Measurements from ENCODE around the gene MST1R.

The MST1R gene

DNA sequence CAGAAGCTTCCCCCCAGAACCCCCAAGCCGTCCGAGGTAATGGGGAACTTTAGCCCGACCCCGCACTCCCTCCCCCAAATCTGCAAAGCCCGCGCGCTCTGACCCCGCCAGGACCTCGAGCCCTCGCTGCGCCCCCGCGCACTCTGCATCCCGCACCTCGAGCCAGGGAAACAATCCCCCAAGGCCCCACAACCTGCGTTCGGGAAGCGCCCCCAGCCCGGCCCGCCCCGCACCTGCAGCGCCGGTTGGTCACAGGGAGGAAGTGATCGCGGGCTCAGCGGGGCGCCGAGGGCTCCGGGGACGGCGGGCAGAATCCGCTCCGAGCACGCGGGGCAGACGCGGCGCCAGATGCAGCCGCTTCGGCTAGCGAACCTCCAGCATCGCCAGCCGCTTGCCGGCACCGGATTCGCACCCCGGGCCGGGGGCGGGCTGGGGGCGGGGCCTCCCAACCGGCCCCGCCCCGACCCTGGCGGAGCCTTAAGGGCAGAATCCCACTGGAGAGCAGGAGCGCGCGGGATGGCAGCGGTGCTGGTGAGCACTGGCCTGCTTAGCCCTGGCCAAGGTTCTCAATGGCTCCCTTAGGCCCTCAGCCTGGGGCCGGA, 34.0 kb downstream of the MST1R start, which contains the start of gene CAMKV:
Gene CAMKV, minus strand, starts transcription at position 382 of the 602 bp plus-strand sequence. CDS start 7,518 bp downstream, outside the sequence.
- Histone ChIP-seq H2AFZ (ENCODE audit: low read depth, low read length) (no peak within 1 kb of the TSS), H3K9ac (ENCODE audit: low read length) (peak within 1 kb of the TSS; percentile 21), H3K36me3 (replicated peaks; ENCODE audit: low read depth, low read length) (no peaks in the 10 kb centered on the region), H3K27me3 (ENCODE audit: low read depth, low read length) (peaks cover 41% of the 10 kb centered on the region), H3K79me2 (ENCODE audit: low read length) (no peaks in the 10 kb centered on the region), H3K9me3 (ENCODE audit: insufficient read depth, low read length) (no peaks in the 10 kb centered on the region), H3K4me2 (ENCODE audit: low read length) (peak within 1 kb of the TSS; percentile 89), H3K4me1 (ENCODE audit: low read length) (no peaks in the 10 kb centered on the region; the same call in 1 of the 2 replicates), H3K27ac (ENCODE audit: low read length) (no peak within 1 kb of the TSS), H4K20me1 (ENCODE audit: insufficient read depth, low read length) (no peaks in the 10 kb centered on the region), H3K4me3 (ENCODE audit: low read length) (peak within 1 kb of the TSS; percentile 79)
- no peak for TF ChIP-seq EZH2phosphoT487 (IDR thresholded peaks at IDR 0.05; ENCODE audit: low read depth)
- TF ChIP-seq, protein P1, sequence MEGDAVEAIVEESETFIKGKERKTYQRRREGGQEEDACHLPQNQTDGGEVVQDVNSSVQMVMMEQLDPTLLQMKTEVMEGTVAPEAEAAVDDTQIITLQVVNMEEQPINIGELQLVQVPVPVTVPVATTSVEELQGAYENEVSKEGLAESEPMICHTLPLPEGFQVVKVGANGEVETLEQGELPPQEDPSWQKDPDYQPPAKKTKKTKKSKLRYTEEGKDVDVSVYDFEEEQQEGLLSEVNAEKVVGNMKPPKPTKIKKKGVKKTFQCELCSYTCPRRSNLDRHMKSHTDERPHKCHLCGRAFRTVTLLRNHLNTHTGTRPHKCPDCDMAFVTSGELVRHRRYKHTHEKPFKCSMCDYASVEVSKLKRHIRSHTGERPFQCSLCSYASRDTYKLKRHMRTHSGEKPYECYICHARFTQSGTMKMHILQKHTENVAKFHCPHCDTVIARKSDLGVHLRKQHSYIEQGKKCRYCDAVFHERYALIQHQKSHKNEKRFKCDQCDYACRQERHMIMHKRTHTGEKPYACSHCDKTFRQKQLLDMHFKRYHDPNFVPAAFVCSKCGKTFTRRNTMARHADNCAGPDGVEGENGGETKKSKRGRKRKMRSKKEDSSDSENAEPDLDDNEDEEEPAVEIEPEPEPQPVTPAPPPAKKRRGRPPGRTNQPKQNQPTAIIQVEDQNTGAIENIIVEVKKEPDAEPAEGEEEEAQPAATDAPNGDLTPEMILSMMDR (IDR thresholded peaks at IDR 0.05; ENCODE audit: low read depth, low read length): no peak

DNA sequence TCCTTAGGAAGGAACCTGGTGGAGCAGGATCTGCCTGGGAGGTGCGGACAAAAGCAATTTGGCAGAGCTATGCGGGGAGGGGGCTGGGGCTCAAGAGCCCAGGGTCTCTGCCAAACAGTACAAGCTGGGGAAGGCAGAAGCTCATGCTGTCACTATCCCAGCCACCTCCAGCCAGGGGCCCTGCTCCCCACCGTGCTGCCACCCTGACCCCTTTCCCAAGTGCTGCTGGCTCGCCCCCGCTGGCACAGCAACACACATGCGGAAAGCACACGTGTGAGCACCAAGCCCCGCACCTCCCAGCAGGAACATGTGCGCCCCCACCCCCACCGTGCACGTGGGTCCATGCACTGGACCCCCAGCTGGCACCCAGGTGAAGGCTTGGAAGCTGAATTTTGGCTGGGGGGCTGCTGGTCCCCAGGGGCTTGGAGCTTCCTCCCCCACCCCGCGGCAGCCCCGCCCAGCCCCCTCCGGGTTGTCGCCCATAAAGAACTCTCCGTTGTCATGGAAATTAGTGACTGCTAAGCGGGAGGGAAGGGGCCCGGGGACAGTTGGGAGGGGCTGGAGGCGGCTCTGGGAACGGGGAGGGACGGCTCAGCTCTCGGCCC, 34.7 kb downstream of the MST1R start:
- Histone ChIP-seq H3K79me2 (ENCODE audit: low read length) (no peaks in the 10 kb centered on the region), H3K4me2 (ENCODE audit: low read length) (peak overlapping the region; percentile 89), H3K4me1 (ENCODE audit: low read length) (no peaks in the 10 kb centered on the region; the same call in 1 of the 2 replicates), H3K27ac (ENCODE audit: low read length) (no peak overlapping the region), H4K20me1 (ENCODE audit: insufficient read depth, low read length) (no peaks in the 10 kb centered on the region), H3K27me3 (ENCODE audit: low read depth, low read length) (peaks cover 47% of the 10 kb centered on the region), H3K9ac (ENCODE audit: low read length) (peak overlapping the region; percentile 21; the same call in 1 of the 2 replicates), H3K9me3 (ENCODE audit: insufficient read depth, low read length) (no peaks in the 10 kb centered on the region), H2AFZ (ENCODE audit: low read depth, low read length) (no peak overlapping the region), H3K4me3 (ENCODE audit: low read length) (peak overlapping the region; percentile 79), H3K36me3 (replicated peaks; ENCODE audit: low read depth, low read length) (no peaks in the 10 kb centered on the region)
- TF ChIP-seq, protein P1 (IDR thresholded peaks at IDR 0.05; ENCODE audit: low read depth, low read length): no peak
- no peak for TF ChIP-seq EZH2phosphoT487 (IDR thresholded peaks at IDR 0.05; ENCODE audit: low read depth)

DNA sequence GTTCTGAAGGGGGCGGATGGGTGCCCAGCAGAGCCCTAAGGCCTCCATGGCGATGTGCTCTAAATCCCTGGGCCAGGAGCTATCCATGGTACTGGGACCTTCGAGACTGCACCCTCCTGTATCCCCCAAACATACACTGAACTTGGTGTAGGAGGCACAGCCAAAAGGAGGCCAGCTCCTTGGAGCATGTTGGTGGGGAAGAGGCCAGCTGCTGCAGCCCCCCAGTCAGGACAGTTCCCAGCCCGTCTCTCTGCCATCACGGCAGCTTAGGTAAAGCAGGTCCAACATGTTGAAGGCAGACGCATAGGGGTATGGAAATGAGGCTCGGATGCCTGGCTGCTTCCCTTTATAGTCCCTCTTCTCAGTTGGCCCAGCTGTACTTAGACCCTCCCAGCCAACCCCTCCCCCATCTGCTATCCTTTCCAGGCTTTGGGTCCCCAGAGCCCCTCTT, 35.8 kb downstream of the MST1R start:
- Histone ChIP-seq H3K4me1 (ENCODE audit: low read length) (no peaks in the 10 kb centered on the region; the same call in 1 of the 2 replicates), H3K27me3 (ENCODE audit: low read depth, low read length) (peaks cover 57% of the 10 kb centered on the region), H3K27ac (ENCODE audit: low read length) (no peak overlapping the region), H3K4me2 (ENCODE audit: low read length) (no peak overlapping the region), H3K36me3 (replicated peaks; ENCODE audit: low read depth, low read length) (no peaks in the 10 kb centered on the region), H3K9me3 (ENCODE audit: insufficient read depth, low read length) (no peaks in the 10 kb centered on the region), H3K79me2 (ENCODE audit: low read length) (no peaks in the 10 kb centered on the region), H3K4me3 (ENCODE audit: low read length) (no peak overlapping the region), H3K9ac (ENCODE audit: low read length) (no peak overlapping the region), H2AFZ (ENCODE audit: low read depth, low read length) (no peak overlapping the region), H4K20me1 (ENCODE audit: insufficient read depth, low read length) (no peaks in the 10 kb centered on the region)
- TF ChIP-seq EZH2phosphoT487 (IDR thresholded peaks at IDR 0.05; ENCODE audit: low read depth): no peak
- TF ChIP-seq, protein P1 (IDR thresholded peaks at IDR 0.05; ENCODE audit: low read depth, low read length): no peak

DNA sequence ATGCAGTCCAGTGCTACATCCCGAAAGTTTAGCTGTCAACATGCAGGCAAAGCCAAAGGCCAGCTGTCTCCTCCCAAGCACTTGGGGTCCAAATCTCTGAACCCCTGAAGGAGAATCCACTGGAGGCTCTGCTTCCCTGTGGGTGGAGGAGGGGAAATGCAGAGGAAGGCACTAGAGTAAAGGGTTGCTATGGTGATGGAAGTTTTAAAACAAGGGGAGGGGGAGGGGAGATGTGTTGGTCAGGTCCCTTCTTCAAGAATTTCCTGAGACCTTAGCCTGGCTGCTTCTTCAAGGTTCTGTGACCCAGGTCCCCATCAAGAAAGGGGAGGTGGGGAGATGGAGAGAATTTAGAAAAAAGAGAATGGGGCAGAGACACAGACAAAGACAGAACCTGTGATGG, 36.3 kb downstream of the MST1R start:
- H3K79me2 ChIP-seq (ENCODE audit: low read length): no peaks in the 10 kb centered on the region
- H3K9ac ChIP-seq (ENCODE audit: low read length): no peak overlapping the region
- TF ChIP-seq, protein P1 (IDR thresholded peaks at IDR 0.05; ENCODE audit: low read depth, low read length): no peak
- no peak for TF ChIP-seq EZH2phosphoT487 (IDR thresholded peaks at IDR 0.05; ENCODE audit: low read depth)
- no peak overlapping the region for H3K4me3 ChIP-seq (ENCODE audit: low read length)
- H3K9me3 ChIP-seq (ENCODE audit: insufficient read depth, low read length): no peaks in the 10 kb centered on the region
- H3K4me1 ChIP-seq (ENCODE audit: low read length): no peaks in the 10 kb centered on the region; the same call in 1 of the 2 replicates
- peaks cover 61% of the 10 kb centered on the region for H3K27me3 ChIP-seq (ENCODE audit: low read depth, low read length)
- no peaks in the 10 kb centered on the region for H3K36me3 ChIP-seq (replicated peaks; ENCODE audit: low read depth, low read length)
- H3K4me2 ChIP-seq (ENCODE audit: low read length): no peak overlapping the region
- no peak overlapping the region for H3K27ac ChIP-seq (ENCODE audit: low read length)
- H2AFZ ChIP-seq (ENCODE audit: low read depth, low read length): no peak overlapping the region
- H4K20me1 ChIP-seq (ENCODE audit: insufficient read depth, low read length): no peaks in the 10 kb centered on the region
